Subcutaneous abdominal adipose tissue (tissue), 5 donors: ENCODE data around the gene LZTS2.
A peak's percentile ranks its signal among the peaks of the same experiment; 100 is the strongest.

Experiments
- H3K27ac ChIP-seq: one replicate; pipeline ENCODE4 v1.7.0; 2013; ENCODE audit warnings: low read depth, mild to moderate bottlenecking, inconsistent platforms, low read length, moderate library complexity
- H3K27me3 ChIP-seq, 5 donors: one replicate each; pipeline ENCODE4 v1.7.0; 2013; ENCODE audit warnings: low read length in 5 of 5, inconsistent platforms in 1 of 5; ENCODE audit not compliant: control insufficient read depth in 5 of 5, insufficient read depth in 4 of 5
- H3K36me3 ChIP-seq, 5 donors: one replicate each; pipeline ENCODE4 v1.7.0; 2013; ENCODE audit warnings: low read length in 5 of 5; ENCODE audit not compliant: control insufficient read depth in 5 of 5, insufficient read depth in 5 of 5
- H3K4me1 ChIP-seq, 5 donors: one replicate each; pipeline ENCODE4 v1.7.0; 2013; ENCODE audit warnings: low read length in 5 of 5, mild to moderate bottlenecking in 3 of 5, moderate library complexity in 1 of 5; ENCODE audit not compliant: control insufficient read depth in 5 of 5, insufficient read depth in 5 of 5
- H3K4me3 ChIP-seq, 5 donors: one replicate each; pipeline ENCODE4 v1.7.0; 2013; ENCODE audit warnings: low read length in 5 of 5, low read depth in 1 of 5
- H3K9ac ChIP-seq, 5 donors: one replicate each; pipeline ENCODE4 v1.7.0; 2013; ENCODE audit warnings: low read length in 5 of 5, mild to moderate bottlenecking in 4 of 5, moderate library complexity in 3 of 5
- H3K9me3 ChIP-seq, 5 donors: one replicate each; pipeline ENCODE4 v1.7.0; 2013; ENCODE audit warnings: low read length in 5 of 5; ENCODE audit not compliant: control insufficient read depth in 5 of 5
- donor health status: healthy.
- donor health status: healthy.
- donor health status: healthy.
- donor health status: healthy.
- donor health status: healthy.

LZTS2 gene

GRCh38 chr10:100985336-100985735 lies 14.3 kb upstream of the LZTS2 start:
- H3K27ac ChIP-seq: no peak overlapping the region

GRCh38 chr10:100986623-100986951 lies 13.0 kb upstream of the LZTS2 start:
- H3K9ac ChIP-seq: peak overlapping the region in 4 of 5 donors; percentile 77 to 93 (median 88)
- H3K9me3 ChIP-seq: no peaks in the 10 kb centered on the region
- H3K27ac ChIP-seq: peak overlapping the region; percentile 74
- H3K4me1 ChIP-seq: peaks cover 8 to 26% (median 23%) of the 10 kb centered on the region in 5 donors
- H3K27me3 ChIP-seq: no peaks in the 10 kb centered on the region
- H3K4me3 ChIP-seq: peak overlapping the region; percentile 87 to 96 (median 93)
- peaks cover 0 to 59% (median 29%) of the 10 kb centered on the region in 5 donors for H3K36me3 ChIP-seq

More at GRCh38 chr10:100985336-100985735, 14.3 kb upstream of the LZTS2 start:
- H3K4me1 ChIP-seq: peaks cover 8 to 26% (median 23%) of the 10 kb centered on the region in 5 donors
- no peaks in the 10 kb centered on the region for H3K27me3 ChIP-seq
- no peak overlapping the region for H3K9ac ChIP-seq
- no peaks in the 10 kb centered on the region for H3K9me3 ChIP-seq
- peaks cover 6 to 59% (median 30%) of the 10 kb centered on the region in 5 donors for H3K36me3 ChIP-seq
- no peak overlapping the region for H3K4me3 ChIP-seq

GRCh38 chr10:100986952-100987684 lies 12.5 kb upstream of the LZTS2 start, which contains the start of the genes MRPL43 and TWNK:
MRPL43 (minus strand) TSS chr10:100987497; CDS start chr10:100987443, 54 bp downstream.
TWNK (plus strand) TSS chr10:100987543; CDS start chr10:100988211, 668 bp downstream.
- Histone ChIP-seq H3K27me3 (no peaks in the 10 kb centered on the region), H3K36me3 (peaks cover 0 to 53% (median 27%) of the 10 kb centered on the region in 5 donors), H3K9ac (peak within 1 kb of the TSS; percentile 8 to 93 (median 86)), H3K27ac (peak within 1 kb of the TSS; percentile 74), H3K4me3 (peak within 1 kb of the TSS; percentile 87 to 96 (median 93)), H3K9me3 (no peaks in the 10 kb centered on the region), H3K4me1 (peaks cover 8 to 26% (median 23%) of the 10 kb centered on the region in 5 donors)

GRCh38 chr10:100987685-100988049 lies 11.9 kb upstream of the LZTS2 start:
- no peaks in the 10 kb centered on the region for H3K27me3 ChIP-seq
- peak overlapping the region; percentile 74 for H3K27ac ChIP-seq
- peaks cover 0 to 50% (median 24%) of the 10 kb centered on the region in 5 donors for H3K36me3 ChIP-seq
- H3K4me1 ChIP-seq: peaks cover 8 to 26% (median 23%) of the 10 kb centered on the region in 5 donors
- H3K4me3 ChIP-seq: peak overlapping the region; percentile 87 to 96 (median 93)
- peak overlapping the region in 4 of 5 donors; percentile 77 to 93 (median 88) for H3K9ac ChIP-seq
- no peaks in the 10 kb centered on the region for H3K9me3 ChIP-seq

- Histone ChIP-seq H3K36me3 (peaks cover 0 to 48% (median 22%) of the 10 kb centered on the region in 5 donors), H3K9ac (peak overlapping the region in 3 of 5 donors; percentile 8 to 93 (median 89)), H3K9me3 (no peaks in the 10 kb centered on the region), H3K27me3 (no peaks in the 10 kb centered on the region), H3K4me3 (peak overlapping the region; percentile 87 to 96 (median 93)), H3K4me1 (peaks cover 8 to 26% (median 23%) of the 10 kb centered on the region in 5 donors), H3K27ac (no peak overlapping the region)
These were observed 11.4 kb upstream of the LZTS2 start for GRCh38 chr10:100988166-100988565.

GRCh38 chr10:100989088-100989487 lies 10.5 kb upstream of the LZTS2 start:
- Histone ChIP-seq H3K27me3 (no peaks in the 10 kb centered on the region), H3K9me3 (no peaks in the 10 kb centered on the region), H3K4me1 (peaks cover 8 to 26% (median 23%) of the 10 kb centered on the region in 5 donors), H3K9ac (no peak overlapping the region), H3K27ac (no peak overlapping the region), H3K4me3 (no peak overlapping the region), H3K36me3 (peaks cover 0 to 49% (median 23%) of the 10 kb centered on the region in 5 donors)

- H3K36me3 ChIP-seq: peaks cover 0 to 34% (median 22%) of the 10 kb centered on the region in 5 donors
- no peak overlapping the region for H3K9ac ChIP-seq
- no peak overlapping the region for H3K27ac ChIP-seq
- H3K27me3 ChIP-seq: no peaks in the 10 kb centered on the region
- H3K9me3 ChIP-seq: no peaks in the 10 kb centered on the region
- no peak overlapping the region for H3K4me3 ChIP-seq
- peaks cover 3 to 29% (median 23%) of the 10 kb centered on the region in 5 donors for H3K4me1 ChIP-seq
These were observed 5.5 kb upstream of the LZTS2 start for GRCh38 chr10:100993986-100994708.

- H3K4me3 ChIP-seq: no peak overlapping the region
- H3K27me3 ChIP-seq: no peaks in the 10 kb centered on the region
- peaks cover 0 to 26% (median 19%) of the 10 kb centered on the region in 5 donors for H3K36me3 ChIP-seq
- no peaks in the 10 kb centered on the region for H3K9me3 ChIP-seq
- no peak overlapping the region for H3K27ac ChIP-seq
- H3K9ac ChIP-seq: no peak overlapping the region
- peaks cover 3 to 32% (median 26%) of the 10 kb centered on the region in 5 donors for H3K4me1 ChIP-seq
These were observed 4.4 kb upstream of the LZTS2 start for GRCh38 chr10:100995181-100995580.

GRCh38 chr10:100996678-100997359 lies 2.8 kb upstream of the LZTS2 start:
- H3K36me3 ChIP-seq: peaks cover 0 to 12% (median 7%) of the 10 kb centered on the region in 5 donors
- H3K9me3 ChIP-seq: no peaks in the 10 kb centered on the region
- peak overlapping the region; percentile 91 for H3K27ac ChIP-seq
- H3K27me3 ChIP-seq: no peaks in the 10 kb centered on the region
- peaks cover 11 to 48% (median 41%) of the 10 kb centered on the region in 5 donors for H3K4me1 ChIP-seq
- peak overlapping the region; percentile 55 to 93 (median 75) for H3K4me3 ChIP-seq
- peak overlapping the region in 4 of 5 donors; percentile 76 to 99 (median 94) for H3K9ac ChIP-seq
